Fibroblast of lung (primary cell): Measurements from ENCODE around the gene ADAP1. TPM values are rescaled to one million over a fixed set of nuclear protein-coding genes. Genes with fewer than 3 reads are reported as not detected.
A peak's percentile ranks its signal among the peaks of the same experiment; 100 is the strongest.

Experiments used
- DNase-seq, 2 donors: peaks; one replicate each; pipeline versions ENCODE4 v3.0.0 to v3.0.0-alpha.2; 2010; ENCODE audit warnings: low read depth in 2 of 2
- H2AFZ ChIP-seq: 2 replicates; pipeline ENCODE4 v1.5.1; 2012; ENCODE audit warnings: low read length, control low read depth, inconsistent platforms
- H3K27ac ChIP-seq: 2 replicates; pipeline ENCODE4 v1.5.1; 2011; ENCODE audit warnings: low read length, control low read depth; ENCODE audit not compliant: insufficient read depth
- H3K27me3 ChIP-seq: 2 replicates; pipeline ENCODE4 v1.5.1; 2011; ENCODE audit warnings: mild to moderate bottlenecking, low read length; ENCODE audit not compliant: control insufficient read depth, insufficient read depth
- H3K36me3 ChIP-seq: 2 replicates; pipeline ENCODE4 v1.5.1; 2011; ENCODE audit warnings: low read length; ENCODE audit not compliant: control insufficient read depth, insufficient read depth
- H3K4me1 ChIP-seq: 2 replicates; pipeline ENCODE4 v1.5.1; 2011; ENCODE audit warnings: low read length; ENCODE audit not compliant: control insufficient read depth, insufficient read depth; ENCODE audit errors: extremely low read depth
- H3K4me2 ChIP-seq: 2 replicates; pipeline ENCODE4 v1.5.1; 2011; ENCODE audit warnings: low read length, control low read depth; ENCODE audit not compliant: insufficient read depth; ENCODE audit errors: extremely low read depth
- H3K4me3 ChIP-seq, 4 experiments: fragments of 200-600 bp in 1 of 4; sonication (generic) in 1 of 4; replicated peaks in 1 of 4; 2 replicates each; pipeline ENCODE4 v1.5.1; 2011 to 2016; ENCODE audit warnings: low read length in 4 of 4, low read depth in 3 of 4, mild to moderate bottlenecking in 3 of 4, control low read depth in 2 of 4, inconsistent platforms in 1 of 4, mixed read lengths in 1 of 4; ENCODE audit not compliant: insufficient read depth in 1 of 4; ENCODE audit errors: control extremely low read depth in 1 of 4
- H3K79me2 ChIP-seq: 2 replicates; pipeline ENCODE4 v1.5.1; 2012; ENCODE audit warnings: mild to moderate bottlenecking, low read length, inconsistent platforms; ENCODE audit not compliant: control insufficient read depth, insufficient read depth
- H3K9ac ChIP-seq: 2 replicates; pipeline ENCODE4 v1.5.1; 2011; ENCODE audit warnings: mild to moderate bottlenecking, low read length, control low read depth; ENCODE audit not compliant: insufficient read depth
- H3K9me3 ChIP-seq: 2 replicates; pipeline ENCODE4 v1.5.1; 2012; ENCODE audit warnings: low read depth, low read length; ENCODE audit not compliant: control insufficient read depth, insufficient read depth
- H4K20me1 ChIP-seq: 2 replicates; pipeline ENCODE4 v1.5.1; 2011; ENCODE audit warnings: low read length; ENCODE audit not compliant: control insufficient read depth, insufficient read depth; ENCODE audit errors: extremely low read depth
- CTCF ChIP-seq, 2 donors: IDR thresholded peaks in 1 of 2; conservative IDR thresholded peaks in 1 of 2; 1 replicate in 1 of 2; 2 replicates in 1 of 2; pipeline ENCODE4 v1.5.1; 2011 to 2012; ENCODE audit warnings: low read length in 2 of 2, control low read depth in 1 of 2, inconsistent platforms in 1 of 2, low read depth in 1 of 2, mild to moderate bottlenecking in 1 of 2
- EZH2 ChIP-seq: IDR thresholded peaks from 2 replicates; pipeline ENCODE4 v1.5.1; 2012; ENCODE audit warnings: low read length, control low read depth, mild to moderate bottlenecking; ENCODE audit errors: missing control alignments
- polyA plus RNA-seq, 2 donors: library from polyadenylated mRNA; depleted of rRNA in 1 of 2; stranded (reverse) in 1 of 2; unstranded in 1 of 2; fragments of >200 nt; gene quantifications; 2 replicates each; pipeline ENCODE4 v1.2.1, GENCODE V29; 2011 to 2012; ENCODE audit warnings: missing spikeins in 1 of 2
- total RNA-seq: library from RNA; depleted of rRNA; stranded (reverse); fragments of >200 nt; gene quantifications from 2 replicates; pipeline ENCODE4 v1.2.1, GENCODE V29; 2014

The ADAP1 gene
- total and polyA plus RNA-seq, 2 donors (not counting 1 experiment from before 2014, with no cell fraction given) = 1.1 to 2.3 TPM

- no peaks in the 10 kb centered on the region for H3K9me3 ChIP-seq
- TF ChIP-seq EZH2 (no peak), CTCF (conservative IDR thresholded peaks at IDR 0.05 in 1 of 2, IDR thresholded peaks at IDR 0.05 in 1 of 2; ENCODE audit: low read depth in 1 of 2, low read length in 2 of 2) (no peak)
- DNase-seq = no peak
- H3K4me2 ChIP-seq = no peak overlapping the region
- no peaks in the 10 kb centered on the region for H3K4me1 ChIP-seq
- H3K9ac ChIP-seq = no peak overlapping the region
- no peaks in the 10 kb centered on the region for H3K27me3 ChIP-seq
- no peak overlapping the region for H3K27ac ChIP-seq
- no peak overlapping the region for H3K4me3 ChIP-seq
- H4K20me1 ChIP-seq = no peaks in the 10 kb centered on the region
- H2AFZ ChIP-seq = no peak overlapping the region
- H3K79me2 ChIP-seq = no peaks in the 10 kb centered on the region
- H3K36me3 ChIP-seq = peaks cover 7% of the 10 kb centered on the region
Observed at GRCh38 chr7:999941-1000935, 45.8 kb upstream of the ADAP1 start.

GRCh38 chr7:999149-999879 lies 44.8 kb upstream of the ADAP1 start:
- Histone ChIP-seq H3K4me1 (no peaks in the 10 kb centered on the region), H3K79me2 (no peaks in the 10 kb centered on the region), H3K36me3 (peaks cover 7% of the 10 kb centered on the region), H3K9ac (no peak overlapping the region), H3K27me3 (no peaks in the 10 kb centered on the region), H4K20me1 (no peaks in the 10 kb centered on the region), H3K4me2 (no peak overlapping the region), H3K4me3 (no peak overlapping the region), H3K27ac (no peak overlapping the region), H3K9me3 (no peaks in the 10 kb centered on the region), H2AFZ (no peak overlapping the region)
- TF ChIP-seq EZH2 (no peak), CTCF (conservative IDR thresholded peaks at IDR 0.05 in 1 of 2, IDR thresholded peaks at IDR 0.05 in 1 of 2; ENCODE audit: low read depth in 1 of 2, low read length in 2 of 2) (no peak)
- DNase-seq = peak in 1 of 2 donors; percentile 6
